Measurements from ENCODE around the gene NELL1.
"Not testable (repeated sequence)": the region's sequence is repeated elsewhere in the genome, so short reads cannot be mapped to it uniquely, and the experiment has no call there.

NELL1 gene

GRCh38 chr11:21174781-21175180 is 505.4 kb downstream of the NELL1 start:
- FAIRE-seq (no peak), DNase-seq (ENCODE audit: insufficient read length, low spot score) (no peak)

GRCh38 chr11:21177379-21177778 is 508.0 kb downstream of the NELL1 start:
- FAIRE-seq (no peak), DNase-seq (ENCODE audit: insufficient read length, low spot score) (no peak)

- DNase-seq (ENCODE audit: insufficient read length, low spot score), result no peak
- FAIRE-seq, result no peak
These were observed 510.4 kb downstream of the NELL1 start for GRCh38 chr11:21179770-21180169.

GRCh38 chr11:21180182-21180581 is 510.8 kb downstream of the NELL1 start:
- no peak for FAIRE-seq
- no peak for DNase-seq (ENCODE audit: insufficient read length, low spot score)

- DNase-seq (ENCODE audit: insufficient read length, low spot score) (no peak), FAIRE-seq (no peak)
These were observed 516.6 kb downstream of the NELL1 start for GRCh38 chr11:21185959-21186358.

GRCh38 chr11:21190181-21190580 is 520.8 kb downstream of the NELL1 start:
- FAIRE-seq (no peak), DNase-seq (ENCODE audit: insufficient read length, low spot score) (no peak)

- FAIRE-seq (no peak), DNase-seq (ENCODE audit: insufficient read length, low spot score) (no peak)
These were observed 526.6 kb downstream of the NELL1 start for GRCh38 chr11:21195995-21196394.

GRCh38 chr11:21198498-21198897 is 529.1 kb downstream of the NELL1 start:
- DNase-seq (ENCODE audit: insufficient read length, low spot score) (no peak), FAIRE-seq (no peak)

GRCh38 chr11:21205205-21205604 is 535.8 kb downstream of the NELL1 start:
- FAIRE-seq (no peak), DNase-seq (ENCODE audit: insufficient read length, low spot score) (no peak)

- FAIRE-seq (no peak), DNase-seq (ENCODE audit: insufficient read length, low spot score) (no peak)
These were observed 556.5 kb downstream of the NELL1 start for GRCh38 chr11:21225860-21226259.

- no peak for FAIRE-seq
These were observed 559.8 kb downstream of the NELL1 start for GRCh38 chr11:21229224-21229623.

GRCh38 chr11:21250196-21250595 is 580.8 kb downstream of the NELL1 start:
- no peak for FAIRE-seq

More at GRCh38 chr11:21229224-21229623, 559.8 kb downstream of the NELL1 start:
- DNase-seq (ENCODE audit: insufficient read length, low spot score), result no peak

GRCh38 chr11:21254055-21254454 is 584.7 kb downstream of the NELL1 start:
- FAIRE-seq (no peak), DNase-seq (ENCODE audit: insufficient read length, low spot score) (no peak)

More at GRCh38 chr11:21250196-21250595, 580.8 kb downstream of the NELL1 start:
- DNase-seq (ENCODE audit: insufficient read length, low spot score), result no peak

GRCh38 chr11:21254790-21255189 is 585.4 kb downstream of the NELL1 start:
- DNase-seq (ENCODE audit: insufficient read length, low spot score) (no peak), FAIRE-seq (no peak)

GRCh38 chr11:21257461-21257860 is 588.1 kb downstream of the NELL1 start:
- DNase-seq (ENCODE audit: insufficient read length, low spot score), result no peak
- FAIRE-seq, result no peak

GRCh38 chr11:21258414-21258813 is 589.0 kb downstream of the NELL1 start:
- no peak for FAIRE-seq
- no peak for DNase-seq (ENCODE audit: insufficient read length, low spot score)

GRCh38 chr11:21260101-21260500 is 590.7 kb downstream of the NELL1 start:
- no peak for DNase-seq (ENCODE audit: insufficient read length, low spot score)
- FAIRE-seq, result no peak

GRCh38 chr11:21262992-21263391 is 593.6 kb downstream of the NELL1 start:
- no peak for FAIRE-seq
- no peak for DNase-seq (ENCODE audit: insufficient read length, low spot score)

GRCh38 chr11:21264125-21264524 is 594.7 kb downstream of the NELL1 start:
- DNase-seq (ENCODE audit: insufficient read length, low spot score) (no peak), FAIRE-seq (no peak)

GRCh38 chr11:21268036-21268435 is 598.6 kb downstream of the NELL1 start:
- FAIRE-seq (no peak), DNase-seq (ENCODE audit: insufficient read length, low spot score) (no peak)

GRCh38 chr11:21272139-21272538 is 602.8 kb downstream of the NELL1 start:
- not testable (repeated sequence) for FAIRE-seq; DNase-seq (ENCODE audit: insufficient read length, low spot score)

- DNase-seq (ENCODE audit: insufficient read length, low spot score) (no peak), FAIRE-seq (no peak)
These were observed 609.5 kb downstream of the NELL1 start for GRCh38 chr11:21278840-21279239.

- DNase-seq (ENCODE audit: insufficient read length, low spot score), result no peak
- FAIRE-seq, result no peak
These were observed 615.7 kb downstream of the NELL1 start for GRCh38 chr11:21285104-21285503.

Data from HTR-8/SVneo (cell line).